ENCODE measurements around the gene RHD. TPM values are rescaled to one million over a fixed set of nuclear protein-coding genes. Genes with fewer than 3 reads are reported as not detected.

RHD gene
- total RNA-seq, 1 donor from 2014 or later, result not detected

Other genes with a start within 250 kb of the RHD start
- 44.6 TPM for gene SYF2, start 40.0 kb upstream of the RHD start, total RNA-seq
- gene RSRP1, start 25.1 kb upstream of the RHD start, total RNA-seq, result 145 TPM
- 106 TPM for gene TMEM50A, start 65.8 kb downstream of the RHD start, total RNA-seq
- 0.65 TPM for gene RHCE, start 148.3 kb downstream of the RHD start, total RNA-seq
- 19.7 TPM for gene MACO1, start 158.4 kb downstream of the RHD start, total RNA-seq

All from lower lobe of right lung (tissue), 1 donor.